ENCODE measurements around the gene TSHZ2.

TSHZ2 gene

GRCh38 chr20:53070224-53070623 lies 98.1 kb downstream of the TSHZ2 start:
- DNase-seq, result no peak

GRCh38 chr20:53070706-53071392 lies 98.7 kb downstream of the TSHZ2 start:
- DNase-seq, result no peak

- DNase-seq, result no peak
These were observed 99.7 kb downstream of the TSHZ2 start for GRCh38 chr20:53071833-53072232.

- no peak for DNase-seq
These were observed 100.9 kb downstream of the TSHZ2 start for GRCh38 chr20:53072923-53073579.

GRCh38 chr20:53073636-53074415 lies 101.7 kb downstream of the TSHZ2 start:
- no peak for DNase-seq

- no peak for DNase-seq
These were observed 102.7 kb downstream of the TSHZ2 start for GRCh38 chr20:53074811-53075314.

- DNase-seq, result no peak
These were observed 104.5 kb downstream of the TSHZ2 start for GRCh38 chr20:53076668-53077067.

GRCh38 chr20:53077373-53078205 lies 105.4 kb downstream of the TSHZ2 start:
- no peak for DNase-seq

- DNase-seq, result no peak
These were observed 106.6 kb downstream of the TSHZ2 start for GRCh38 chr20:53078761-53079160.

- DNase-seq, result no peak
These were observed 107.1 kb downstream of the TSHZ2 start for GRCh38 chr20:53079261-53079691.

GRCh38 chr20:53079828-53080686 lies 107.9 kb downstream of the TSHZ2 start:
- DNase-seq, result no peak

- DNase-seq, result no peak
These were observed 108.5 kb downstream of the TSHZ2 start for GRCh38 chr20:53080687-53080962.

- no peak for DNase-seq
These were observed 109.1 kb downstream of the TSHZ2 start for GRCh38 chr20:53080969-53081871.

GRCh38 chr20:53081916-53082863 lies 110.0 kb downstream of the TSHZ2 start:
- DNase-seq, result no peak

GRCh38 chr20:53083411-53083810 lies 111.3 kb downstream of the TSHZ2 start:
- no peak for DNase-seq

GRCh38 chr20:53084408-53084997 lies 112.3 kb downstream of the TSHZ2 start:
- no peak for DNase-seq

GRCh38 chr20:53085720-53086119 lies 113.6 kb downstream of the TSHZ2 start:
- DNase-seq, result no peak

GRCh38 chr20:53087037-53087777 lies 115.0 kb downstream of the TSHZ2 start:
- DNase-seq, result no peak

- no peak for DNase-seq
These were observed 116.6 kb downstream of the TSHZ2 start for GRCh38 chr20:53088786-53089185.

Measured in GDM1 (cell line).